Endothelial cell (in vitro differentiated cells): Measurements from ENCODE around the gene GNAQ. TPM values are rescaled to one million over a fixed set of nuclear protein-coding genes. Genes with fewer than 3 reads are reported as not detected.

Experiments
- DNase-seq: peaks from one replicate; pipeline ENCODE4 v3.0.0; 2021; ENCODE audit warnings: low spot score
- H3K27ac Mint-ChIP-seq: one replicate; pipeline ENCODE4 v1.8.0; 2021; ENCODE audit warnings: mixed read lengths, inconsistent platforms; ENCODE audit not compliant: unreplicated experiment
- H3K27me3 Mint-ChIP-seq: one replicate; pipeline ENCODE4 v1.8.0; 2021; ENCODE audit warnings: mild to moderate bottlenecking, moderate library complexity, mixed read lengths, inconsistent platforms; ENCODE audit not compliant: unreplicated experiment
- H3K36me3 Mint-ChIP-seq: one replicate; pipeline ENCODE4 v1.8.0; 2021; ENCODE audit warnings: mild to moderate bottlenecking, low read depth, mixed read lengths, inconsistent platforms; ENCODE audit not compliant: unreplicated experiment
- H3K4me1 Mint-ChIP-seq: one replicate; pipeline ENCODE4 v1.8.0; 2021; ENCODE audit warnings: mild to moderate bottlenecking, mixed read lengths, inconsistent platforms; ENCODE audit not compliant: unreplicated experiment
- H3K4me3 Mint-ChIP-seq: one replicate; pipeline ENCODE4 v1.8.0; 2021; ENCODE audit warnings: mild to moderate bottlenecking, mixed read lengths, inconsistent platforms; ENCODE audit not compliant: unreplicated experiment
- H3K9me3 Mint-ChIP-seq: one replicate; pipeline ENCODE4 v1.8.0; 2021; ENCODE audit warnings: mixed read lengths, inconsistent platforms; ENCODE audit not compliant: unreplicated experiment
- CTCF ChIP-seq: fragments of 200-600 bp; sonication (generic); IDR thresholded peaks from one replicate; pipeline ENCODE4 v1.5.0; 2021; ENCODE audit warnings: antibody characterized with exemption; ENCODE audit not compliant: unreplicated experiment
- total RNA-seq: library from RNA; stranded (reverse); fragmentation: NEBNext Ultra II Directional; extraction: Animal tissue kit (Norgen Biotek cat#: 25700); gene quantifications from one replicate; pipeline ENCODE4 v1.2.1, GENCODE V29; 2021; ENCODE audit not compliant: unreplicated experiment

Gene GNAQ
- total RNA-seq, 1 donor from 2014 or later: 94.6 TPM

DNA sequence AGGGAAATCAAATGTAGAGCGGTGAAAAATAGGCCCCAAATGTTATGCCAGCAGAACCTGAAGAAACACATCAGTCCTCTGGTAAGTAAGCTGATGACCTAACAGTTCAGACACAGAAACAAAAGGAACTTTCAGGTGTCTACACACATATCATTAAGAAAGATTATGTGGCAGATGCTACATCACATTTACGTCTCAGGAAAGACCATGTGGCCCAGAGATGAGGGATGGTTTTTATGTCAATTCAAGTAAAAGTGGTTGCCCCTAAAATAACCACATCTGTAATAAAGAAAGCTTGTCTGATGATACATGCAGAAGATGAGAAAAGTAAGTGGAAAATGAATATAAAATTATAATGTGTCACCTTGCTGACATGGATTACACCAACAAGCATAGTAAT is 31.4 kb downstream of the GNAQ start:
- H3K36me3 Mint-ChIP-seq: peaks cover 12% of the 10 kb centered on the region
- no peak for DNase-seq
- TF ChIP-seq CTCF: no peak
- no peak overlapping the region for H3K27ac Mint-ChIP-seq
- H3K4me3 Mint-ChIP-seq: no peak overlapping the region
- peaks cover 28% of the 10 kb centered on the region for H3K4me1 Mint-ChIP-seq
- no peaks in the 10 kb centered on the region for H3K9me3 Mint-ChIP-seq
- H3K27me3 Mint-ChIP-seq: peaks cover 5% of the 10 kb centered on the region

DNA sequence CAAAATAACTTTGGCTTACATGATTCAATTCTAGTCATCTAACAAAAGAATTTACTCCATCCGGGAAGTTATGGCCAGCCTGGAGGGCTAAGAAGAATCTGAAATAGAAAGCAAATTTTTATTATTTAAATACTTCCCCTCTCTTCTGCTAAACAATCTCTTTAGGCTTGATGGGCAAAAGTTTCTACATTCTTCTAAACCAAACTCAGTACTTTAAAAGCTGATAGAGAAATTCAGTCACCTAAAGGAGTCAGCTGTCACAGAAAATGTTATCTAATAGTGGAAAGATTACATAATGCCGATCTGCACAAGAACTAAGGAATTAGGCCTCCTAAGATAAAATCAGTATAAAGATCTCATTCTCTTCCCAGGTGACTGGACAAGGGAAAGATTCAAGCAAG is 32.4 kb downstream of the GNAQ start:
- H3K36me3 Mint-ChIP-seq: peaks cover 7% of the 10 kb centered on the region

GRCh38 chr9:77997611-77998284 is 33.9 kb downstream of the GNAQ start:
- TF ChIP-seq CTCF: no peak
- H3K9me3 Mint-ChIP-seq: no peaks in the 10 kb centered on the region
- peak overlapping the region; percentile 73 for H3K4me3 Mint-ChIP-seq

More for the DNA sequence above, 32.4 kb downstream of the GNAQ start:
- no peak overlapping the region for H3K27ac Mint-ChIP-seq
- no peak for DNase-seq
- H3K9me3 Mint-ChIP-seq: no peaks in the 10 kb centered on the region
- H3K4me3 Mint-ChIP-seq: no peak overlapping the region
- peaks cover 3% of the 10 kb centered on the region for H3K27me3 Mint-ChIP-seq
- TF ChIP-seq CTCF: no peak
- peaks cover 23% of the 10 kb centered on the region for H3K4me1 Mint-ChIP-seq

DNA sequence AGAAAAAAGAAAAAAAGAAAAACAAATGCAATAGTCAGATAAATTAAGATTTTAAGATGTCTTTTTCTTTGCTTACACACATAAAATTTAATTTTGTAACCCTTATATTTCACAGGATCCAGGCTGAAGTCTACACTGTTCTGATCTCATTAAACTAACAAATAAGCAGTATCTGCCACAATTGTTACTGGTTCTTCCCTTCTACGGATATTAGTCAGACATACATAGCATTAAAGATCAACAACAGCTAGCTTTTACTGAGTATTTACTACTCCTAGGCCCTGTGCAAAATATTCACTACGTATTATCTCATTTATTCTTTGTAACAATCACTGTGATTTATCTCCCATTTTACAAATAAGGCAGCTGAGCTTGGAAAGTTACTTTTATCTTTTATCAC is 34.9 kb downstream of the GNAQ start:
- Mint-ChIP-seq H3K4me1 (peaks cover 21% of the 10 kb centered on the region), H3K27me3 (peaks cover 3% of the 10 kb centered on the region), H3K9me3 (no peaks in the 10 kb centered on the region), H3K4me3 (no peak overlapping the region), H3K27ac (no peak overlapping the region), H3K36me3 (peaks cover 13% of the 10 kb centered on the region)
- no peak for DNase-seq
- no peak for TF ChIP-seq CTCF

More at GRCh38 chr9:77997611-77998284, 33.9 kb downstream of the GNAQ start:
- Mint-ChIP-seq H3K27ac (no peak overlapping the region), H3K4me1 (peaks cover 23% of the 10 kb centered on the region), H3K36me3 (peaks cover 7% of the 10 kb centered on the region), H3K27me3 (peaks cover 3% of the 10 kb centered on the region)
- DNase-seq: no peak

DNA sequence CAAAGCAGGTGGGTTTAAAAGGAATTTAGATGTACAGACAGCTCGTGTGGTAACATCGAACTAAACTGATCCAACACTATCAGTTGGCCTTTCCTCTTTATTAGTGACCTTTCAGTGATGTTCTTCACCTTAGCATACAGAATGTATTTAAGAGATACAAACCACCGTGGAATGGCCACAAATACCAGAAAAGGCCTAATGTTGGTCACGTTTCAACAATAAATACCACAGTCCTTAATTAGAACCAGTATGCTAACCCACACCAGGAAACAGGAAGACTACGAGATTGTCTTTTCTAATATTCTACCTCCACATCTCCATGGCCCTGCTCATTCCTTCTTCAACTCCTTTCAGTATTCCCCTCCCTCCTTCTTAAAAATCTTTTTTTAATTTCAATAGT is 40.4 kb downstream of the GNAQ start:
- Mint-ChIP-seq H3K9me3 (no peaks in the 10 kb centered on the region), H3K4me1 (peaks cover 44% of the 10 kb centered on the region), H3K27me3 (peaks cover 3% of the 10 kb centered on the region), H3K4me3 (no peak overlapping the region), H3K27ac (no peak overlapping the region), H3K36me3 (peaks cover 16% of the 10 kb centered on the region)
- DNase-seq: no peak
- no peak for TF ChIP-seq CTCF
